Spleen (tissue), 11 donors: Measurements from ENCODE around the gene CYYR1. TPM values are rescaled to one million over a fixed set of nuclear protein-coding genes. Genes with fewer than 3 reads are reported as not detected.

Experiments used
- DNase-seq: peaks from one replicate; pipeline ENCODE4 v3.0.0-alpha.2; 2020
- H3K27ac ChIP-seq, 8 donors: fragments of 200-600 bp; sonication (generic) in 7 of 8; 1 replicate in 4 of 8; 2 replicates in 4 of 8; pipeline versions ENCODE4 v1.5.0 to v1.8.0; 2016 to 2021; ENCODE audit warnings: inconsistent platforms in 4 of 8, mild to moderate bottlenecking in 4 of 8, moderate library complexity in 1 of 8
- H3K27me3 ChIP-seq, 7 donors: fragments of 200-600 bp; sonication (generic) in 6 of 7; replicated peaks in 1 of 7; 1 replicate in 4 of 7; 2 replicates in 3 of 7; pipeline versions ENCODE4 v1.5.0 to v1.8.0; 2016 to 2021; ENCODE audit warnings: inconsistent platforms in 3 of 7, mild to moderate bottlenecking in 1 of 7
- H3K36me3 ChIP-seq, 6 donors: fragments of 200-600 bp; sonication (generic) in 5 of 6; 1 replicate in 4 of 6; 2 replicates in 2 of 6; pipeline versions ENCODE4 v1.5.0 to v1.8.0; 2016 to 2021; ENCODE audit warnings: inconsistent platforms in 2 of 6
- H3K4me1 ChIP-seq, 6 donors: fragments of 200-600 bp; sonication (generic) in 5 of 6; 1 replicate in 3 of 6; 2 replicates in 3 of 6; pipeline versions ENCODE4 v1.5.0 to v1.8.0; 2016 to 2021; ENCODE audit warnings: inconsistent platforms in 3 of 6
- H3K4me3 ChIP-seq, 8 donors: fragments of 200-600 bp; sonication (generic) in 7 of 8; 1 replicate in 4 of 8; 2 replicates in 4 of 8; pipeline versions ENCODE4 v1.5.0 to v1.8.0; 2016 to 2021; ENCODE audit warnings: inconsistent platforms in 4 of 8, mild to moderate bottlenecking in 4 of 8, moderate library complexity in 2 of 8
- H3K9me3 ChIP-seq, 8 donors: fragments of 200-600 bp; sonication (generic) in 7 of 8; 1 replicate in 4 of 8; 2 replicates in 4 of 8; pipeline versions ENCODE4 v1.5.0 to v1.8.0; 2016 to 2021; ENCODE audit warnings: inconsistent platforms in 4 of 8
- POLR2A ChIP-seq, 3 donors: fragments of 450-650 bp; IDR thresholded peaks; one replicate each; pipeline ENCODE4 v1.5.1; 2017; ENCODE audit warnings: antibody characterized with exemption in 3 of 3, mild to moderate bottlenecking in 1 of 3
- POLR2AphosphoS5 ChIP-seq, 3 donors: sonication (generic); formaldehyde crosslinking; IDR thresholded peaks; one replicate each; pipeline ENCODE4 v1.5.1; 2017; ENCODE audit warnings: antibody characterized with exemption in 3 of 3
- WGBS, 5 donors: extraction: QIAGEN DNeasy Blood & Tissue Kit in 3 of 5; methylation state at CpG; one replicate each; pipeline versions ENCODE4 v1.1.5 to v1.1.7; 2013 to 2018; 5-methylcytosine and 5-hydroxymethylcytosine counted together
- intact Hi-C: fragments of 100-400 bp; cut with DNase I; formaldehyde crosslinking; loops from one replicate; pipeline ENCODE4 v1.15.0; 2023; ENCODE audit warnings: low total_unique reads
- polyA plus RNA-seq, 3 donors: library from polyadenylated mRNA; stranded (reverse); fragments of 200-250 nt; gene quantifications; one replicate each; pipeline ENCODE4 v1.2.1, GENCODE V29; 2013
- total RNA-seq, 7 donors: library from RNA; depleted of rRNA in 3 of 7; stranded (reverse); fragments of >200 nt in 3 of 7; fragmentation: NEBNext Ultra II Directional in 4 of 7; extraction: Animal tissue kit (Norgen Biotek cat#: 25700) in 4 of 7; gene quantifications; one replicate each; pipeline versions ENCODE4 v1.1.0 to v1.2.1, GENCODE V29; 2016 to 2021
- TF ChIP-seq, protein P1 (sequence below), 11 experiments: fragments of 200-600 bp in 7 of 11; fragments of 450-650 bp in 4 of 11; sonication (generic) in 4 of 11; IDR thresholded peaks in 8 of 11; conservative IDR thresholded peaks in 3 of 11; 1 replicate in 7 of 11; 2 replicates in 4 of 11; pipeline versions ENCODE4 v1.4.0 to v1.8.0; 2016 to 2021; ENCODE audit warnings: antibody characterized with exemption in 11 of 11, inconsistent platforms in 4 of 11, mild to moderate bottlenecking in 1 of 11
- donor health status: healthy with polysubstance abuse.
- donor health status: DM: no; HTN: no; CAD: no; lungs with moderate emphysema.
- donor health status: DM: no; HTN: no; CAD: no.
- donor health status: Bipolar disorder and iron deficiency.
- donor health status: healthy.
- donor health status: DM: no; HTN: no; CAD: no.
- donor health status: DM: yes; HTN: yes; CAD: no.

The CYYR1 gene
- total and polyA plus RNA-seq, 10 donors: 9.5 to 86.9 (median 50.7) TPM

- no peaks in the 10 kb centered on the region for H3K27me3 ChIP-seq
- no peaks in the 10 kb centered on the region for H3K36me3 ChIP-seq
- H3K4me1 ChIP-seq: no peaks in the 10 kb centered on the region
- DNase-seq: no peak
- H3K9me3 ChIP-seq: peaks cover 0 to 9% (median 0%) of the 10 kb centered on the region in 8 donors
- no peak overlapping the region for H3K4me3 ChIP-seq
- WGBS, 5 donors: 78 to 90% (median 86%) methylated on average over 3 of the region's 3 CpGs
- TF ChIP-seq POLR2A (IDR thresholded peaks at IDR 0.05) (no peak), POLR2AphosphoS5 (IDR thresholded peaks at IDR 0.05) (no peak)
- TF ChIP-seq, protein P1, sequence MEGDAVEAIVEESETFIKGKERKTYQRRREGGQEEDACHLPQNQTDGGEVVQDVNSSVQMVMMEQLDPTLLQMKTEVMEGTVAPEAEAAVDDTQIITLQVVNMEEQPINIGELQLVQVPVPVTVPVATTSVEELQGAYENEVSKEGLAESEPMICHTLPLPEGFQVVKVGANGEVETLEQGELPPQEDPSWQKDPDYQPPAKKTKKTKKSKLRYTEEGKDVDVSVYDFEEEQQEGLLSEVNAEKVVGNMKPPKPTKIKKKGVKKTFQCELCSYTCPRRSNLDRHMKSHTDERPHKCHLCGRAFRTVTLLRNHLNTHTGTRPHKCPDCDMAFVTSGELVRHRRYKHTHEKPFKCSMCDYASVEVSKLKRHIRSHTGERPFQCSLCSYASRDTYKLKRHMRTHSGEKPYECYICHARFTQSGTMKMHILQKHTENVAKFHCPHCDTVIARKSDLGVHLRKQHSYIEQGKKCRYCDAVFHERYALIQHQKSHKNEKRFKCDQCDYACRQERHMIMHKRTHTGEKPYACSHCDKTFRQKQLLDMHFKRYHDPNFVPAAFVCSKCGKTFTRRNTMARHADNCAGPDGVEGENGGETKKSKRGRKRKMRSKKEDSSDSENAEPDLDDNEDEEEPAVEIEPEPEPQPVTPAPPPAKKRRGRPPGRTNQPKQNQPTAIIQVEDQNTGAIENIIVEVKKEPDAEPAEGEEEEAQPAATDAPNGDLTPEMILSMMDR (IDR thresholded peaks at IDR 0.05 in 8 of 11, conservative IDR thresholded peaks at IDR 0.05 in 3 of 11): no peak
- H3K27ac ChIP-seq: no peak overlapping the region
- intact Hi-C loops: no loop called here
Observed at GRCh38 chr21:26457817-26458216, 115.3 kb downstream of the CYYR1 start.

DNA sequence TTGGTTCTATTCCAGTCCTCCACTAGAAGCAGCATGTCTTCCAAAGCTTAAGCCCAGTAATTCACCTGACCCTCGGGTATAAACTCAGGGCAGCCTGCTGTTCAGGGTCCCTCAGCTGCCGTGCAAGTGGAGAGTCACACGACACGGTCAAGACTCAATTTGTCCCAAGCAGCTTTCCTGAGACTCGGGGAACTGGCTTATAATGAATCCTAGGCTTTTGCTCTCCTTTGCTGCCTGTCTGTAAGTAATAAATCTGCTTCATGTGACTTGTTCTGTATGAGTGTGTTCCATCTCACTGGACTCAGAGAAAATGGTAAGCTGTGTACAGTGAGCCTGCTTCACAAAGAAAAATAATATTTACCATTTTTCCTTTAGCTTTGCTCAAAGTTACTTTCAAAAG is 119.8 kb downstream of the CYYR1 start:
- H3K36me3 ChIP-seq: no peaks in the 10 kb centered on the region
- H3K4me3 ChIP-seq: no peak overlapping the region
- intact Hi-C loops: no loop called here
- no peaks in the 10 kb centered on the region for H3K4me1 ChIP-seq
- H3K27me3 ChIP-seq: no peaks in the 10 kb centered on the region
- DNase-seq: no peak
- WGBS, 5 donors: 79 to 90% (median 80%) methylated on average over 5 of the region's 5 CpGs
- no peaks in the 10 kb centered on the region for H3K9me3 ChIP-seq
- no peak overlapping the region for H3K27ac ChIP-seq
- TF ChIP-seq, protein P1 (IDR thresholded peaks at IDR 0.05 in 8 of 11, conservative IDR thresholded peaks at IDR 0.05 in 3 of 11): no peak
- TF ChIP-seq POLR2AphosphoS5 (IDR thresholded peaks at IDR 0.05): no peak
- TF ChIP-seq POLR2A (IDR thresholded peaks at IDR 0.05): no peak

- no peaks in the 10 kb centered on the region for H3K27me3 ChIP-seq
- H3K9me3 ChIP-seq: no peaks in the 10 kb centered on the region
- H3K4me1 ChIP-seq: no peaks in the 10 kb centered on the region
- 83 to 99% (median 90%) methylated on average over 2 of the region's 2 CpGs for WGBS, 5 donors
- H3K4me3 ChIP-seq: no peak overlapping the region
- H3K27ac ChIP-seq: no peak overlapping the region
- DNase-seq: no peak
- TF ChIP-seq POLR2A (IDR thresholded peaks at IDR 0.05) (no peak), POLR2AphosphoS5 (IDR thresholded peaks at IDR 0.05) (no peak)
- TF ChIP-seq, protein P1 (IDR thresholded peaks at IDR 0.05 in 8 of 11, conservative IDR thresholded peaks at IDR 0.05 in 3 of 11): no peak
- H3K36me3 ChIP-seq: no peaks in the 10 kb centered on the region
- intact Hi-C loops: no loop called here
Observed at GRCh38 chr21:26451081-26451740, 121.9 kb downstream of the CYYR1 start.

DNA sequence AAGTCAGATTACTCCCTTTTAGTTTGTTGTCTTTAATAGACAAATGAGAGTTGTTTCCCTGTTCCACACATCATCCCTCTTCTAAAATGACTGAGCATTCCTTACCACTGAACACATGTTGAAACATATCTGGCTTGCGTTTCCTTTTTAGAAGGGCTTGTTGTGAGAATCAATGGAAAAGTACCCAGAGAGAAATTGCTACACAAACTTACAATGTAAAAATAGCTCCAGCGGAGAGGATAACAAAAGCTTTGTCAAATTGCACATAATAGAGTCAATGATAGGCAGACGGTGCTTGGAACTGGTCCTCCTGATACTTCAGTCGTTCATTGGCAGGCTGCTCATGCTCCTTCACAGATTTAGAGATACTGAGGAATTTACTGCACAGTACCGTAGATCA is 123.9 kb downstream of the CYYR1 start:
- Histone ChIP-seq H3K27ac (no peak overlapping the region), H3K9me3 (no peaks in the 10 kb centered on the region), H3K36me3 (no peaks in the 10 kb centered on the region), H3K27me3 (no peaks in the 10 kb centered on the region), H3K4me1 (no peaks in the 10 kb centered on the region), H3K4me3 (no peak overlapping the region)
- no peak for DNase-seq
- intact Hi-C loops: no loop called here
- 73 to 81% (median 80%) methylated on average over 5 of the region's 5 CpGs for WGBS, 5 donors
- TF ChIP-seq, protein P1 (IDR thresholded peaks at IDR 0.05 in 8 of 11, conservative IDR thresholded peaks at IDR 0.05 in 3 of 11): no peak
- TF ChIP-seq POLR2AphosphoS5 (IDR thresholded peaks at IDR 0.05): no peak
- no peak for TF ChIP-seq POLR2A (IDR thresholded peaks at IDR 0.05)
